Skeletal muscle cell (primary cell): Measurements from ENCODE around the gene DYNLT2.
A peak's percentile ranks its signal among the peaks of the same experiment; 100 is the strongest.
"Not testable (repeated sequence)": the region's sequence is repeated elsewhere in the genome, so short reads cannot be mapped to it uniquely, and the experiment has no call there.

Source experiments
- DNase-seq: peaks from one replicate; pipeline ENCODE4 v3.0.0-alpha.2; 2010; ENCODE audit warnings: low read depth
- H3K4me3 ChIP-seq: 2 replicates; pipeline ENCODE4 v1.5.1; 2011; ENCODE audit warnings: low read depth, mild to moderate bottlenecking, control low read depth, low read length, moderate library complexity

Gene DYNLT2

DNA sequence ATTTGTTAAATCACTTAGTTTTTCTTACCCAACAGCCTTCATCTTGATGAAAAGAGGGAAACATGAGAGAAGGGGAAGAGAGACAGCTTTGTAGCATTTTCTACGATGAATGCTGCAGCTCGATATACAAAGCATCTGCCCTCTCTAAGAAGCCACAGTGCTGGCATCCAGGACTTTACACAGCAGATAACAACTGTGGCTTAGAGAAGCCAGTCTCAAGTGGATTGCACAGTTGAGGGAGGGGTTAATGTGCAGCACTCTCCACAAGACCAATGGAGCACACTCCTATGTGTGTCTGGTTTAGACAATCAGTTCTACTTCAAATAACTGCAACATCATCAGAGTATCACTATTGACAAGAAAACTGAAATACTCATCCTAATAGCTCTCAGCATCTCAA is 43.6 kb downstream of the DYNLT2 start:
- no peak overlapping the region for H3K4me3 ChIP-seq
- no peak for DNase-seq

DNA sequence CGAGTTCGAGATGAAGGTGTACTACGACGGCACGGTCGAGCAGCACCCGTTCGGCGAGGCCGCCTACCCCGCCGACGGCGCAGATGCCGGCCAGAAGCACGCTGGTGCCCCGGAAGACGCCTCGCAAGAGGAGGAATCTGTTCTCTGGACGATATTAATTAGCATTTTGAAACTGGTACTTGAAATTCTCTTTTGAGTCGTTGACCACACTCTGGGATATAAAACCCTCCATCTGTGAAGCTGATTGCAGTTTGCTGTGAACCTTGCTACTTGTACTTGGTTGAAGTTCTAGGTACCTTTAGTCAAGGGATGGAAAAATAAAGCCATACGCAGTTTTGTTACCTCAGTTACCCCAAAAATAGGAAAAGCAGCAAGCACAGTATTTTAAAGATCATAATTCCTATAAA is 48.5 kb downstream of the DYNLT2 start:
- DNase-seq: no peak
- peak overlapping the region; percentile 96 for H3K4me3 ChIP-seq

DNA sequence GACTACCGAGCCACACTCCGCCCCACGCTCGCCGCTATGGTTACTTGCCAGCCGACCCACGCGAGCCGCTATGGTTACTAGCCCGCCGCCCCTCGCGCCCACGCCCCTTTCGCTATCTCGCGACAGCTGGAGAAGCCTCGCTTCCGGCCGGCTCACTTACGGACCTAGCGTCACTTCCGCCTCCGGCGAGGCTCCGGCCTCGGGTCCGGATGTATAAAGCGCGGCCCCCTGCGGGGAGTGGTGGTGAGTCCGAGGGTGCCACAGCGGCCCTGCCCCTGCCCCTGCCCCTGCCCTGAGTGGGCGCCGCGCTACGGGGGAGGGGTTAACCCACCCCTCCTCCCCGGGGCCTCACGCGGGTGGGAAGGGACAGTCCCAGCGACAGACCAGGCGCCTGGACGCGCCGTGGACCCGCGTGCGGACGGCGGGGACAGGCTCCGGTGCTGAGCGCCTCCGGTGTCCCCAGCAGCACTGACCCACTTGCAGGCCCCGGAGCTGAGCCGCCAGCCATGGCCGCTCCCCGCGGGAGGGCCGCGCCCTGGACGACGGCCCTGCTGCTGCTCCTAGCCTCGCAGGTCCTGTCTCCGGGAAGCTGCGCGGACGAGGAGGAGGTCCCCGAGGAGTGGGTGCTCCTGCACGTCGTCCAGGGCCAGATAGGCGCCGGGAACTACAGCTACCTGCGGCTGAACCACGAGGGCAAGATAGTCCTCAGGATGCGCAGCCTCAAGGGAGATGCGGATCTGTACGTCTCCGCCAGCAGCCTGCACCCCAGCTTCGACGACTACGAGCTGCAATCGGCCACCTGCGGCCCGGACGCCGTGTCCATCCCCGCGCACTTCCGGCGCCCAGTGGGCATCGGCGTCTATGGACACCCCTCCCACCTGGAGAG is 49.2 kb downstream of the DYNLT2 start, which contains the start of the genes C6orf120 and WDR27:
C6orf120 (plus strand) TSS at position 173 of the 886 bp plus-strand sequence; CDS start at position 507, 334 bp downstream.
WDR27 (minus strand) TSS at position 76 of the 886 bp plus-strand sequence. CDS start 13,024 bp downstream, outside the sequence.
- H3K4me3 ChIP-seq: peak within 1 kb of the TSS; percentile 96
- peak; percentile 86 for DNase-seq

DNA sequence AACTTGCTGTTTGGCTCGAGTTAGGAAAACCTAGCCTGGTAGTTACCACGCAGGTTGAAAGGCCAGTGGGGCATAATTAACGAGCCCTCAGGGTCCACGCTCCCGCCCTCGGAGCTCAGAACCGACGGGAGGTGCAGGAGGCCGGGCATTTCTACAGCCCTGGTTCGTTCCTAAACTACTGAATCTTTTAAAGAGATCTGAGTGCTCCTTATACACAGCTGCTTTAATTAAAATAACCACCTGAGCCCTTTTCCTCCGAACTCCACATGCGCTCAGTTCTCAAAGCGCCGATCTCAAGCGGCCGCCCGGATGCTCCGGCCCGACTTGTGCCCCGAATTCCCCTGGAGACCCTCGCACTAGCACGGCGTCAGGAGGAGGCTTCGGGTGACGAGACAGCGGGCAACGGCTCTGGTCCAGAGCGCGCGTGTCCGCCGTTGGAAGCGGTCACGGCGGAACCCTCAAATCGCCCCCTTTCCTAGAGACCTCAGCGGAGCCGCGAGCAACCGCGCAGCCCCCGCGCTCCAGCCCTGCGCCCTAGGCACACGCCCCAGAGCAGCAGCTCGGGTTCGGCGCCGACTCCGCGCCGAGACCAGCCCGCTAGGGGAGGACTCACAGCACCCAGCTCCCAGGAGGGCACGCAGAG is 49.9 kb downstream of the DYNLT2 start:
- no peak for DNase-seq
- peak overlapping the region; percentile 96 for H3K4me3 ChIP-seq

DNA sequence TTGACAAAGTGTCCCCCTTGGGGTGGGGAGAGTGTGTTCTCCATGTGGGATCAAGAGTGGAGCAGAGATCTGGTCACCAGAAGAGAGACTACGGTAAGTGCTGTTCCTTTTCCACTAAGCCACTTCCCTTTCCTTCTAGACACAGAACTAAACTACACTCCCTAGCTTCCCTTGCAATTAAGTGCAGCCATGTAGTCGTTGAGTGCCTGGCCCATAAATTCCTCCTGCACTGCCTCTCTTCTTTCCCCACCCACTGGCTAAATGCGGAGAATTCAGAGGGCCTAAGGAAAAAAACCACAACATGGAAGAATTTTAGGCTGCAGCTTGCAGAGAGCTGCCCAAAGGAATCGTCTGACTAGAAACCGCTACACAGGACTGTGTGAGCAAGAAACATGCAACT is 51.1 kb downstream of the DYNLT2 start:
- DNase-seq: no peak
- H3K4me3 ChIP-seq: peak overlapping the region; percentile 96

DNA sequence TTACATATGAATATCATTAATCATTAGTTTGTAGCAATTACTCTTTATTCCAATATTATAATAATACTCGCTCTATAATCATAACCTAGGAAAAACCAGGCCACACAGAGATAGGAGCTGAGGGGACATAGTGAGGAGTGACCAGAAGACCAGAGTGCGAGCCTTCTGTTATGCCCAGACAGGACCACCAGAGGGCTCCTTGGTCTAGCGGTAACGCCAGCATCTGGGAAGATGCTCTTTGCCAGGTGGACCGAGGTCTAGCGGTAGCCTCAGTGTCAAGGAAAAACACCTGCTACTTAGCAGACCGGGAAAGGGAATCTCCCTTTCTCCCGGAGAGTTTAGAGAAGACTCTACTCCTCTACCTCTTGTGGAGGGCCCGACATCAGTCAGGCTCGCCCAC is 54.3 kb downstream of the DYNLT2 start:
- not testable (repeated sequence) for DNase-seq, H3K4me3 ChIP-seq

DNA sequence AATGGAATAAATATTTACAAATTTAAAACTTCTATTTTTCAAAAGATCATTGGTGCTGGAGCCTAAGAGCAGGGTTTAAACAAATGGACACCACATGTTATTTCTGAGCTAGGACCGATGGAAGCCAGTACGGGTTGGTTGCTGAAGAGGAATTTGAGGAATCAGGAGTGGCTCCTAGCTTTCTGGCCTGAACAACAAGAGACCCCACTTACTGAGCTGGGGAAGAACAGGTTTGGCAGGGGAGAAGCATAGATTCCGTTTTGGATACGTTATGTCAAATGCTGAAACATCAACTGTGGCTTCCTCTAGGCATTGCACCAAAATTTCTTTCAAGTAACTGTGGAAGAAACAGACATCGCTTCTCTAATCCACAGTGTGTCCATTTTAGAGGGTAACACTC is 56.2 kb downstream of the DYNLT2 start:
- no peak overlapping the region for H3K4me3 ChIP-seq
- DNase-seq: no peak

DNA sequence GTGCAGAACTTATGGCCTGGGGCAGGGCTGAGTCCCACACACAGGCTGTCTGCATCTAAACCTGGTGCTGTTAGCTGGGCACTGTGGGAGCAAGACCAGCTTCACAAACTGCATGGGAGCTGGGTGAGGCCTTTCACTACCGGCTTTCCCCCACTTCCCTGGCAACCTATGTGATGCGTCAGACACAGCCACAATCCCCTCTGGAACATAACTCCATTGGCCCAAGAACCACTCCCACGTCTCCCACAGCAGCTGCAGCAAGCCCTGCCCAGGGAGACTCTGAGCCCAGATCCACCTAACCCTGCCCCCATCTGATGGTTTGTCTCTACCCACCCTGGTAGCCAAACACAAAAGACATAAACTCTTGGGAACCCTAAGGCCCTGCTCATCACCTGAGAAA is 58.9 kb downstream of the DYNLT2 start:
- DNase-seq: no peak
- no peak overlapping the region for H3K4me3 ChIP-seq

DNA sequence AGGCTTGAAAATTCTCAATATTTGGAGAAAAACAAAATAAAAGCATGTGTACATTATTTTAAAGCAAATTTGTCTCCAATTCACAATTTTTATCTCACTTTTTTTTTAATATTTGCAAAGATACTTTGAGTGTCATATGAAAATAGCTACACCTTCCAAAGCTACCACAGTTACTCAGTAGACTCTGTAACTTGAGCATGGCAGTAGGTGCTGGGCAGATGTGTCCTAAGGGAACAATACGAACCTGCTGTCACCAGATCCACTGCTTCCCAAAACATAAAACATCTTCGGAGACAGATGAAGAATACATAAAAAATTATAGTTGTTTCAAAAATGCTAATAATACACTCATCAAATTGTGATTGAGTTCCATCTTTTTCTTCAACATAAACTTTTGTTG is 60.1 kb downstream of the DYNLT2 start:
- H3K4me3 ChIP-seq: no peak overlapping the region
- DNase-seq: no peak
